Measurements from ENCODE around the gene RHOH. TPM values are rescaled to one million over a fixed set of nuclear protein-coding genes. Genes with fewer than 3 reads are reported as not detected.

The RHOH gene
- total RNA-seq, 1 donor from 2014 or later = 0.54 TPM

- DNase-seq (ENCODE audit: missing footprints) = no peak
Observed at GRCh38 chr4:40200875-40201801, 4.3 kb downstream of the RHOH start.

GRCh38 chr4:40201898-40202297, 5.1 kb downstream of the RHOH start:
- ATAC-seq (no peak), DNase-seq (ENCODE audit: missing footprints) (no peak)
- intact Hi-C loops (cut with DNase I) = no loop called here

More at GRCh38 chr4:40200875-40201801, 4.3 kb downstream of the RHOH start:
- ATAC-seq = no peak
- intact Hi-C loops (cut with DNase I) = no loop called here

GRCh38 chr4:40202474-40202873, 5.6 kb downstream of the RHOH start:
- intact Hi-C loops (cut with DNase I) = no loop called here
- DNase-seq (ENCODE audit: missing footprints) (no peak), ATAC-seq (no peak)

GRCh38 chr4:40204507-40205258, 7.9 kb downstream of the RHOH start:
- ATAC-seq (no peak), DNase-seq (ENCODE audit: missing footprints) (no peak)
- intact Hi-C loops (cut with DNase I) = no loop called here

- ATAC-seq = peak; percentile 28
- intact Hi-C loops (cut with DNase I) = no loop called here
- no peak for DNase-seq (ENCODE audit: missing footprints)
Observed at GRCh38 chr4:40205259-40206198, 8.7 kb downstream of the RHOH start.

GRCh38 chr4:40206426-40206825, 9.6 kb downstream of the RHOH start:
- DNase-seq (ENCODE audit: missing footprints) (no peak), ATAC-seq (no peak)
- intact Hi-C loops (cut with DNase I) = no loop called here

- intact Hi-C loops (cut with DNase I) = no loop called here
- no peak for ATAC-seq
- no peak for DNase-seq (ENCODE audit: missing footprints)
Observed at GRCh38 chr4:40209401-40209800, 12.6 kb downstream of the RHOH start.

- intact Hi-C loops (cut with DNase I) = no loop called here
- DNase-seq (ENCODE audit: missing footprints) (no peak), ATAC-seq (no peak)
Observed at GRCh38 chr4:40210776-40211175, 13.9 kb downstream of the RHOH start.

- DNase-seq (ENCODE audit: missing footprints) (no peak), ATAC-seq (no peak)
- intact Hi-C loops (cut with DNase I) = no loop called here
Observed at GRCh38 chr4:40211224-40212185, 14.7 kb downstream of the RHOH start.

- intact Hi-C loops (cut with DNase I) = no loop called here
- DNase-seq (ENCODE audit: missing footprints) (no peak), ATAC-seq (no peak)
Observed at GRCh38 chr4:40212674-40213527, 16.1 kb downstream of the RHOH start.

GRCh38 chr4:40214038-40214437, 17.2 kb downstream of the RHOH start:
- DNase-seq (ENCODE audit: missing footprints) = no peak
- intact Hi-C loops (cut with DNase I) = no loop called here
- no peak for ATAC-seq

- no peak for ATAC-seq
- DNase-seq (ENCODE audit: missing footprints) = no peak
- intact Hi-C loops (cut with DNase I) = no loop called here
Observed at GRCh38 chr4:40214661-40215418, 18.0 kb downstream of the RHOH start.

- no peak for DNase-seq (ENCODE audit: missing footprints)
- ATAC-seq = no peak
- intact Hi-C loops (cut with DNase I) = no loop called here
Observed at GRCh38 chr4:40216622-40217366, 20.0 kb downstream of the RHOH start.

- no peak for DNase-seq (ENCODE audit: missing footprints)
- ATAC-seq = no peak
- intact Hi-C loops (cut with DNase I) = no loop called here
Observed at GRCh38 chr4:40221744-40222143, 24.9 kb downstream of the RHOH start.

GRCh38 chr4:40223343-40223742, 26.5 kb downstream of the RHOH start:
- no peak for DNase-seq (ENCODE audit: missing footprints)
- ATAC-seq = no peak
- intact Hi-C loops (cut with DNase I) = no loop called here

GRCh38 chr4:40224432-40224831, 27.6 kb downstream of the RHOH start:
- DNase-seq (ENCODE audit: missing footprints) (no peak), ATAC-seq (no peak)
- intact Hi-C loops (cut with DNase I) = no loop called here
